ENCODE data around the gene CEP250.

DNA sequence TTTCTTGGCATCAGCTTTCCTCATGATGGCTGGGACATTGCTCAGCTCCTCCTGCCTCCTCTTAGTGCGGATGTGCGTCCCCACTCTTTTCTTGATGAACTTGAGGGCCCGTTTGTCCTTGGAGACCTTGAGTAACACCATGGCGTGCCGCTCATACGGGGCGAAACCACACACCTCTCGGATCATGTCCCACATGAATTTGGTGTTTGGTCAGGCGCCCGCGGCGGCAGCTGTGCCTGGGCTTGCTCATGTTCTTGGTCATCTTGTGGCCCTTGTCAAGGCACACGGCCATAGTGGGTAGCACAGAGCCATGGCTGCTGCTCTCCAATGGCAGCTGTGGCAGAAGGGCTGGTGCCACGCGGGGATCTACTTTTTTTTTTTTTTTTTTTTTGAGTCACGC is 89.0 kb downstream of the CEP250 start:
- TF ChIP-seq, protein P1, sequence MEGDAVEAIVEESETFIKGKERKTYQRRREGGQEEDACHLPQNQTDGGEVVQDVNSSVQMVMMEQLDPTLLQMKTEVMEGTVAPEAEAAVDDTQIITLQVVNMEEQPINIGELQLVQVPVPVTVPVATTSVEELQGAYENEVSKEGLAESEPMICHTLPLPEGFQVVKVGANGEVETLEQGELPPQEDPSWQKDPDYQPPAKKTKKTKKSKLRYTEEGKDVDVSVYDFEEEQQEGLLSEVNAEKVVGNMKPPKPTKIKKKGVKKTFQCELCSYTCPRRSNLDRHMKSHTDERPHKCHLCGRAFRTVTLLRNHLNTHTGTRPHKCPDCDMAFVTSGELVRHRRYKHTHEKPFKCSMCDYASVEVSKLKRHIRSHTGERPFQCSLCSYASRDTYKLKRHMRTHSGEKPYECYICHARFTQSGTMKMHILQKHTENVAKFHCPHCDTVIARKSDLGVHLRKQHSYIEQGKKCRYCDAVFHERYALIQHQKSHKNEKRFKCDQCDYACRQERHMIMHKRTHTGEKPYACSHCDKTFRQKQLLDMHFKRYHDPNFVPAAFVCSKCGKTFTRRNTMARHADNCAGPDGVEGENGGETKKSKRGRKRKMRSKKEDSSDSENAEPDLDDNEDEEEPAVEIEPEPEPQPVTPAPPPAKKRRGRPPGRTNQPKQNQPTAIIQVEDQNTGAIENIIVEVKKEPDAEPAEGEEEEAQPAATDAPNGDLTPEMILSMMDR (IDR thresholded peaks at IDR 0.05; ENCODE audit: poor library complexity, severe bottlenecking), result no peak
- TF ChIP-seq POLR2AphosphoS5 (IDR thresholded peaks at IDR 0.05) (no peak), EZH2 (IDR thresholded peaks at IDR 0.05; ENCODE audit: borderline replicate concordance, insufficient read depth, low read length, poor library complexity, severe bottlenecking) (no peak), EP300 (conservative IDR thresholded peaks at IDR 0.05; ENCODE audit: poor library complexity, severe bottlenecking) (no peak), RAD21 (conservative IDR thresholded peaks at IDR 0.05) (no peak), SMC3 (conservative IDR thresholded peaks at IDR 0.05; ENCODE audit: poor library complexity) (no peak), TAF1 (IDR thresholded peaks at IDR 0.05; ENCODE audit: low read depth) (no peak)
- TF ChIP-seq, protein P2, sequence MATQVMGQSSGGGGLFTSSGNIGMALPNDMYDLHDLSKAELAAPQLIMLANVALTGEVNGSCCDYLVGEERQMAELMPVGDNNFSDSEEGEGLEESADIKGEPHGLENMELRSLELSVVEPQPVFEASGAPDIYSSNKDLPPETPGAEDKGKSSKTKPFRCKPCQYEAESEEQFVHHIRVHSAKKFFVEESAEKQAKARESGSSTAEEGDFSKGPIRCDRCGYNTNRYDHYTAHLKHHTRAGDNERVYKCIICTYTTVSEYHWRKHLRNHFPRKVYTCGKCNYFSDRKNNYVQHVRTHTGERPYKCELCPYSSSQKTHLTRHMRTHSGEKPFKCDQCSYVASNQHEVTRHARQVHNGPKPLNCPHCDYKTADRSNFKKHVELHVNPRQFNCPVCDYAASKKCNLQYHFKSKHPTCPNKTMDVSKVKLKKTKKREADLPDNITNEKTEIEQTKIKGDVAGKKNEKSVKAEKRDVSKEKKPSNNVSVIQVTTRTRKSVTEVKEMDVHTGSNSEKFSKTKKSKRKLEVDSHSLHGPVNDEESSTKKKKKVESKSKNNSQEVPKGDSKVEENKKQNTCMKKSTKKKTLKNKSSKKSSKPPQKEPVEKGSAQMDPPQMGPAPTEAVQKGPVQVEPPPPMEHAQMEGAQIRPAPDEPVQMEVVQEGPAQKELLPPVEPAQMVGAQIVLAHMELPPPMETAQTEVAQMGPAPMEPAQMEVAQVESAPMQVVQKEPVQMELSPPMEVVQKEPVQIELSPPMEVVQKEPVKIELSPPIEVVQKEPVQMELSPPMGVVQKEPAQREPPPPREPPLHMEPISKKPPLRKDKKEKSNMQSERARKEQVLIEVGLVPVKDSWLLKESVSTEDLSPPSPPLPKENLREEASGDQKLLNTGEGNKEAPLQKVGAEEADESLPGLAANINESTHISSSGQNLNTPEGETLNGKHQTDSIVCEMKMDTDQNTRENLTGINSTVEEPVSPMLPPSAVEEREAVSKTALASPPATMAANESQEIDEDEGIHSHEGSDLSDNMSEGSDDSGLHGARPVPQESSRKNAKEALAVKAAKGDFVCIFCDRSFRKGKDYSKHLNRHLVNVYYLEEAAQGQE (IDR thresholded peaks at IDR 0.05; ENCODE audit: borderline replicate concordance), result no peak

All from neural cell (in vitro differentiated cells).